HCT116 (cell line): Measurements from ENCODE around the gene BICRA. TPM values are rescaled to one million over a fixed set of nuclear protein-coding genes. Genes with fewer than 3 reads are reported as not detected.
A peak's percentile ranks its signal among the peaks of the same experiment; 100 is the strongest.
"Not testable (repeated sequence)": the region's sequence is repeated elsewhere in the genome, so short reads cannot be mapped to it uniquely, and the experiment has no call there.

ENCODE experiments used
- ATAC-seq: fragments of 200-7000 bp; cut with Tn5 transposase; 2 replicates; pipeline ENCODE4 v1.9.1; 2020; ENCODE audit warnings: mild to moderate bottlenecking, moderate library complexity
- BruUV-seq: library from RNA; stranded (reverse); fragments of 400-500 nt; replicated peaks from 2 replicates; lab custom pipeline; 2021; lab: Mats Ljungman, UMichigan
- CTCF ChIA-PET: fragments of 300-600 bp; sonication (Branson Sonifier 250); formaldehyde crosslinking; loops from one replicate; lab custom pipeline; 2021; ENCODE audit warnings: antibody characterized with exemption; lab: Charles Lee
- POLR2A ChIA-PET: fragments of 300-600, 350-600 bp; sonication (Branson Sonifier 250); formaldehyde crosslinking; loops from one replicate; lab custom pipeline; 2021; ENCODE audit warnings: antibody characterized with exemption; lab: Charles Lee
- RAD21 ChIA-PET, 2 experiments: fragments of 300-600 bp; sonication (Branson Sonifier 250); formaldehyde crosslinking; loops; one replicate each; lab custom pipeline; 2023; ENCODE audit warnings: low total read pairs in 2 of 2; ENCODE audit not compliant: uncharacterized antibody in 2 of 2, unreplicated experiment in 2 of 2, low non-redundant PET in 1 of 2; lab: Charles Lee
- DNase-seq: peaks from one replicate; pipeline ENCODE4 v3.0.0-alpha.2; 2010; ENCODE audit warnings: low read depth, low spot score
- H2AFZ ChIP-seq: fragments of 200-600 bp; shearing (Covaris generic), sonication (generic); 2 replicates; pipeline ENCODE4 v1.6.1; 2017; ENCODE audit warnings: low read depth, mixed run types, mixed read lengths, antibody characterized with exemption, low read length; ENCODE audit not compliant: poor library complexity, severe bottlenecking
- H3K27ac ChIP-seq: 2 replicates; pipeline ENCODE4 v1.5.1; 2012; ENCODE audit warnings: low read depth, low read length
- H3K27me3 ChIP-seq: fragments of 200-600 bp; sonication (generic); 2 replicates; pipeline ENCODE4 v1.6.1; 2016; ENCODE audit warnings: mixed run types, low read length, mixed read lengths; ENCODE audit not compliant: insufficient read depth
- H3K36me3 ChIP-seq, 2 experiments: fragments of 200-500 bp in 1 of 2; fragments of 200-600 bp in 1 of 2; sonication (Bioruptor generic) in 1 of 2; sonication (generic) in 1 of 2; 2 replicates each; pipeline versions ENCODE4 v1.5.1 to v1.6.1; 2014 to 2016; ENCODE audit warnings: low read length in 2 of 2, inconsistent platforms in 1 of 2, mixed read lengths in 1 of 2, mixed run types in 1 of 2; ENCODE audit not compliant: insufficient read depth in 2 of 2, control insufficient read depth in 1 of 2
- H3K4me1 ChIP-seq, 2 experiments: fragments of 200-600 bp in 1 of 2; sonication (generic) in 1 of 2; 2 replicates each; pipeline versions ENCODE4 v1.5.1 to v1.6.1; 2012 to 2017; ENCODE audit warnings: low read length in 2 of 2, inconsistent platforms in 1 of 2, mild to moderate bottlenecking in 1 of 2, mixed read lengths in 1 of 2, mixed run types in 1 of 2, moderate library complexity in 1 of 2; ENCODE audit not compliant: insufficient read depth in 2 of 2, control insufficient read depth in 1 of 2
- H3K4me2 ChIP-seq: fragments of 200-600 bp; sonication (generic); 2 replicates; pipeline ENCODE4 v1.6.1; 2017; ENCODE audit warnings: mixed run types, low read length, mixed read lengths
- H3K4me3 ChIP-seq, 2 experiments: fragments of 200-600 bp in 1 of 2; sonication (generic) in 1 of 2; replicated peaks in 1 of 2; 2 replicates each; pipeline ENCODE4 v1.5.1; 2011 to 2016; ENCODE audit warnings: low read length in 2 of 2, control low read depth in 1 of 2, low read depth in 1 of 2, mild to moderate bottlenecking in 1 of 2, mixed read lengths in 1 of 2, mixed run types in 1 of 2
- H3K79me2 ChIP-seq: fragments of 200-600 bp; sonication (generic); 2 replicates; pipeline ENCODE4 v1.6.1; 2017; ENCODE audit warnings: mild to moderate bottlenecking, mixed run types, low read length, moderate library complexity, mixed read lengths; ENCODE audit not compliant: insufficient read depth
- H3K9ac ChIP-seq: fragments of 200-600 bp; sonication (generic); 2 replicates; pipeline ENCODE4 v1.6.1; 2016; ENCODE audit warnings: low read length, mixed read lengths
- H3K9me2 ChIP-seq: fragments of 200-600 bp; sonication (generic), shearing (Covaris generic); 2 replicates; pipeline ENCODE4 v1.6.1; 2017; ENCODE audit warnings: mixed run types, mild to moderate bottlenecking, moderate library complexity; ENCODE audit not compliant: insufficient read depth
- H3K9me3 ChIP-seq, 2 experiments: fragments of 200-500 bp in 1 of 2; fragments of 200-600 bp in 1 of 2; sonication (Bioruptor generic) in 1 of 2; sonication (generic) in 1 of 2; 2 replicates each; pipeline ENCODE4 v1.6.1; 2014 to 2017; ENCODE audit warnings: low read length in 2 of 2, mixed read lengths in 2 of 2, inconsistent platforms in 1 of 2, low read depth in 1 of 2, mild to moderate bottlenecking in 1 of 2, mixed run types in 1 of 2, moderate library complexity in 1 of 2; ENCODE audit not compliant: control insufficient read depth in 1 of 2, insufficient read depth in 1 of 2
- H4K20me1 ChIP-seq: fragments of 200-600 bp; sonication (generic), shearing (Covaris generic); 2 replicates; pipeline ENCODE4 v1.6.1; 2017; ENCODE audit warnings: mixed run types, mild to moderate bottlenecking, moderate library complexity; ENCODE audit not compliant: insufficient read depth
- ATF3 ChIP-seq: IDR thresholded peaks from 2 replicates; pipeline ENCODE4 v1.6.1; 2012
- CBX3 ChIP-seq: IDR thresholded peaks from 2 replicates; pipeline ENCODE4 v1.6.1; 2012; ENCODE audit warnings: low read depth
- ELF1 ChIP-seq: IDR thresholded peaks from 2 replicates; pipeline ENCODE4 v1.6.1; 2012; ENCODE audit warnings: low read depth, borderline replicate concordance
- EZH2phosphoT487 ChIP-seq: fragments of 200-600 bp; IDR thresholded peaks from 2 replicates; pipeline ENCODE4 v1.6.1; 2018; ENCODE audit warnings: antibody characterized with exemption, borderline replicate concordance
- POLR2A ChIP-seq: IDR thresholded peaks from 2 replicates; pipeline ENCODE4 v1.7.0; 2011; ENCODE audit warnings: borderline replicate concordance; ENCODE audit not compliant: insufficient read depth, insufficient read length; ENCODE audit errors: extremely low read depth
- POLR2AphosphoS5 ChIP-seq: IDR thresholded peaks from 2 replicates; pipeline ENCODE4 v1.6.1; 2011; ENCODE audit warnings: mild to moderate bottlenecking, low read depth, low read length, moderate library complexity
- SIN3A ChIP-seq: IDR thresholded peaks from 2 replicates; pipeline ENCODE4 v1.6.1; 2012; ENCODE audit warnings: low read depth
- SRF ChIP-seq: IDR thresholded peaks from 2 replicates; pipeline ENCODE4 v1.6.1; 2012; ENCODE audit warnings: low read depth
- TCF7L2 ChIP-seq: IDR thresholded peaks from 2 replicates; pipeline ENCODE4 v1.7.0; 2011; ENCODE audit warnings: borderline replicate concordance, inconsistent platforms; ENCODE audit not compliant: insufficient read depth, insufficient read length; ENCODE audit errors: extremely low read depth
- YY1 ChIP-seq: IDR thresholded peaks from 2 replicates; pipeline ENCODE4 v1.6.1; 2011; ENCODE audit warnings: low read length, low read depth, moderate library complexity, mild to moderate bottlenecking; ENCODE audit not compliant: insufficient replicate concordance; ENCODE audit errors: extremely low read depth
- intact Hi-C: fragments of 100-400 bp; cut with micrococcal nuclease; formaldehyde crosslinking; loops from 2 replicates; pipeline ENCODE4 v1.10.0; 2022
- total RNA-seq: library from RNA; stranded (reverse); gene quantifications from one replicate; pipeline ENCODE4 v1.2.1, GENCODE V29; 2021; ENCODE audit not compliant: unreplicated experiment

The BICRA gene
- total RNA-seq, 1 experiment from 2014 or later: 11.3 TPM

- ATAC-seq (no peak), DNase-seq (no peak)
- Histone ChIP-seq H3K4me3 (no peak overlapping the region), H3K36me3 (no peaks in the 10 kb centered on the region), H3K27ac (no peak overlapping the region), H4K20me1 (no peaks in the 10 kb centered on the region), H3K9ac (no peak overlapping the region), H3K79me2 (no peaks in the 10 kb centered on the region), H3K4me1 (peaks cover 4 to 5% of the 10 kb centered on the region in 2 experiments; a peak in 3 of 4 replicates), H3K9me2 (no peaks in the 10 kb centered on the region), H2AFZ (peak overlapping the region; percentile 6), H3K4me2 (no peak overlapping the region), H3K9me3 (peaks cover 0 to 3% of the 10 kb centered on the region in 2 experiments; a peak in 1 of 4 replicates), H3K27me3 (no peaks in the 10 kb centered on the region)
- TF ChIP-seq POLR2AphosphoS5 (no peak), TCF7L2 (no peak), ELF1 (no peak), CBX3 (no peak), SRF (no peak), EZH2phosphoT487 (no peak), SIN3A (no peak), ATF3 (no peak), POLR2A (no peak), YY1 (no peak)
- intact Hi-C loops: no loop called here
- RAD21 ChIA-PET: no interaction called here
- BruUV-seq: no TSS peak
- CTCF ChIA-PET: no interaction called here
- POLR2A ChIA-PET: no interaction called here
Measured at GRCh38 chr19:47582320-47582909, 26.5 kb upstream of the BICRA start.

GRCh38 chr19:47583161-47583560 lies 25.8 kb upstream of the BICRA start:
- H3K27ac ChIP-seq, BruUV-seq, H2AFZ ChIP-seq, intact Hi-C loops, H3K79me2 ChIP-seq, H3K27me3 ChIP-seq, H3K36me3 ChIP-seq, POLR2A ChIA-PET, RAD21 ChIA-PET, H3K9me3 ChIP-seq, H3K4me2 ChIP-seq, DNase-seq, H4K20me1 ChIP-seq, H3K9me2 ChIP-seq, H3K4me1 ChIP-seq, ATAC-seq, H3K9ac ChIP-seq, H3K4me3 ChIP-seq: not testable (repeated sequence)
- CTCF ChIA-PET: interaction anchor here (1.2 kb wide), 1 partner anchor 68 kb away, joined by 4 read pairs; the partner anchor contains the start of gene NAPA
